Body of pancreas (tissue), 4 donors: ENCODE data around the gene NEU4.

ENCODE experiments used
- POLR2A ChIP-seq, 3 donors: fragments of 450-650 bp; IDR thresholded peaks; one replicate each; pipeline ENCODE4 v1.6.1; 2016; ENCODE audit warnings: antibody characterized with exemption in 3 of 3, mild to moderate bottlenecking in 2 of 3
- TF ChIP-seq, protein P1 (sequence below), 7 experiments: fragments of 450-650 bp in 4 of 7; fragments of 200-600 bp in 3 of 7; sonication (generic) in 3 of 7; IDR thresholded peaks; one replicate each; pipeline ENCODE4 v1.5.1; 2016 to 2019; ENCODE audit warnings: antibody characterized with exemption in 7 of 7

DNA sequence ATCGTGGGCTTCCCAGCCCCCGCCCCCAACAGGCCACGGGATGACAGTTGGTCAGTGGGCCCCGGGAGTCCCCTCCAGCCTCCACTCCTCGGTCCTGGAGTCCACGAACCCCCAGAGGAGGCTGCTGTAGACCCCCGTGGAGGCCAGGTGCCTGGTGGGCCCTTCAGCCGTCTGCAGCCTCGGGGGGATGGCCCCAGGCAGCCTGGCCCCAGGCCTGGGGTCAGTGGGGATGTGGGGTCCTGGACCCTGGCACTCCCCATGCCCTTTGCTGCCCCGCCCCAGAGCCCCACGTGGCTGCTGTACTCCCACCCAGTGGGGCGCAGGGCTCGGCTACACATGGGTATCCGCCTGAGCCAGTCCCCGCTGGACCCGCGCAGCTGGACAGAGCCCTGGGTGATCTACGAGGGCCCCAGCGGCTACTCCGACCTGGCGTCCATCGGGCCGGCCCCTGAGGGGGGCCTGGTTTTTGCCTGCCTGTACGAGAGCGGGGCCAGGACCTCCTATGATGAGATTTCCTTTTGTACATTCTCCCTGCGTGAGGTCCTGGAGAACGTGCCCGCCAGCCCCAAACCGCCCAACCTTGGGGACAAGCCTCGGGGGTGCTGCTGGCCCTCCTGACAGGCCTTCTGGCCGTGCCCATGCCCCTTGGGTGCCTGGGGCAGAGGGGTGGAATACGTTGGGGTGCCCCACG lies 7.6 kb downstream of the NEU4 start:
- TF ChIP-seq, protein P1, sequence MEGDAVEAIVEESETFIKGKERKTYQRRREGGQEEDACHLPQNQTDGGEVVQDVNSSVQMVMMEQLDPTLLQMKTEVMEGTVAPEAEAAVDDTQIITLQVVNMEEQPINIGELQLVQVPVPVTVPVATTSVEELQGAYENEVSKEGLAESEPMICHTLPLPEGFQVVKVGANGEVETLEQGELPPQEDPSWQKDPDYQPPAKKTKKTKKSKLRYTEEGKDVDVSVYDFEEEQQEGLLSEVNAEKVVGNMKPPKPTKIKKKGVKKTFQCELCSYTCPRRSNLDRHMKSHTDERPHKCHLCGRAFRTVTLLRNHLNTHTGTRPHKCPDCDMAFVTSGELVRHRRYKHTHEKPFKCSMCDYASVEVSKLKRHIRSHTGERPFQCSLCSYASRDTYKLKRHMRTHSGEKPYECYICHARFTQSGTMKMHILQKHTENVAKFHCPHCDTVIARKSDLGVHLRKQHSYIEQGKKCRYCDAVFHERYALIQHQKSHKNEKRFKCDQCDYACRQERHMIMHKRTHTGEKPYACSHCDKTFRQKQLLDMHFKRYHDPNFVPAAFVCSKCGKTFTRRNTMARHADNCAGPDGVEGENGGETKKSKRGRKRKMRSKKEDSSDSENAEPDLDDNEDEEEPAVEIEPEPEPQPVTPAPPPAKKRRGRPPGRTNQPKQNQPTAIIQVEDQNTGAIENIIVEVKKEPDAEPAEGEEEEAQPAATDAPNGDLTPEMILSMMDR (IDR thresholded peaks at IDR 0.05) = no peak
- TF ChIP-seq POLR2A (IDR thresholded peaks at IDR 0.05) = no peak
